Uterus (tissue), 2 donors: ENCODE measurements around the gene ZNF71.

Source experiments
- CTCF ChIP-seq, 4 experiments: fragments of 200-600 bp in 2 of 4; fragments of 450-650 bp in 2 of 4; sonication (generic) in 2 of 4; IDR thresholded peaks; one replicate each; pipeline ENCODE4 v1.5.1; 2016 to 2019; ENCODE audit warnings: antibody characterized with exemption in 4 of 4, mild to moderate bottlenecking in 2 of 4, moderate library complexity in 1 of 4
- POLR2A ChIP-seq, 2 donors: fragments of 450-650 bp; IDR thresholded peaks; one replicate each; pipeline ENCODE4 v1.6.1; 2016; ENCODE audit warnings: antibody characterized with exemption in 2 of 2, mild to moderate bottlenecking in 1 of 2, moderate library complexity in 1 of 2

- TF ChIP-seq POLR2A (IDR thresholded peaks at IDR 0.05): no peak
- TF ChIP-seq CTCF (IDR thresholded peaks at IDR 0.05): no peak
These were observed 59.0 kb downstream of the ZNF71 start for GRCh38 chr19:56654151-56654550.
